Neural cell (in vitro differentiated cells): ENCODE results near the gene TAS2R41. TPM values are rescaled to one million over a fixed set of nuclear protein-coding genes. Genes with fewer than 3 reads are reported as not detected.

Experiments used
- H2AFZ ChIP-seq: fragments of 200-600, 300-800 bp; sonication (generic), shearing (Covaris generic); 2 replicates; pipeline ENCODE4 v1.6.0; 2014; ENCODE audit warnings: low read depth, mild to moderate bottlenecking, antibody characterized with exemption, low read length, moderate library complexity
- H3F3A ChIP-seq: fragments of 200-600 bp; shearing (Covaris generic); 2 replicates; pipeline ENCODE4 v1.6.1; 2016; ENCODE audit warnings: mild to moderate bottlenecking, moderate library complexity, mixed read lengths, antibody characterized with exemption, low read length; ENCODE audit not compliant: insufficient read depth, poor library complexity, severe bottlenecking
- H3K27ac ChIP-seq: fragments of 200-600, 300-800 bp; sonication (generic), shearing (Covaris generic); 2 replicates; pipeline ENCODE4 v1.5.1; 2014; ENCODE audit warnings: mild to moderate bottlenecking, low read length, moderate library complexity
- H3K27me3 ChIP-seq: fragments of 300-800, 200-600 bp; sonication (generic), shearing (Covaris generic); 2 replicates; pipeline ENCODE4 v1.6.0; 2014; ENCODE audit warnings: mild to moderate bottlenecking, low read depth, low read length, moderate library complexity; ENCODE audit not compliant: insufficient read depth
- H3K36me3 ChIP-seq: fragments of 300-800, 200-600 bp; sonication (generic), shearing (Covaris generic); 2 replicates; pipeline ENCODE4 v1.5.1; 2014; ENCODE audit warnings: mild to moderate bottlenecking, antibody characterized with exemption, low read length, moderate library complexity; ENCODE audit not compliant: insufficient read depth
- H3K4me2 ChIP-seq: fragments of 300-800, 200-600 bp; sonication (generic), shearing (Covaris generic); 2 replicates; pipeline ENCODE4 v1.6.0; 2014; ENCODE audit warnings: mild to moderate bottlenecking, low read length
- H3K4me3 ChIP-seq: fragments of 300-800, 200-600 bp; sonication (generic), shearing (Covaris generic); 2 replicates; pipeline ENCODE4 v1.5.1; 2014; ENCODE audit warnings: mild to moderate bottlenecking, low read length, moderate library complexity
- H3K79me2 ChIP-seq: fragments of 200-600 bp; shearing (Covaris generic); replicated peaks from 2 replicates; pipeline ENCODE4 v1.6.0; 2014; ENCODE audit warnings: mild to moderate bottlenecking, low read length, moderate library complexity; ENCODE audit not compliant: insufficient read depth
- H3K9ac ChIP-seq: fragments of 300-800, 200-600 bp; sonication (generic), shearing (Covaris generic); 2 replicates; pipeline ENCODE4 v1.6.1; 2016; ENCODE audit warnings: mild to moderate bottlenecking, low read length, mixed read lengths
- H3K9me2 ChIP-seq: fragments of 200-600 bp; shearing (Covaris generic); 2 replicates; pipeline ENCODE4 v1.6.1; 2016; ENCODE audit warnings: mild to moderate bottlenecking, low read length, mixed read lengths; ENCODE audit not compliant: insufficient read depth
- H3K9me3 ChIP-seq: fragments of 200-600, 300-800 bp; sonication (generic), shearing (Covaris generic); 2 replicates; pipeline ENCODE4 v1.6.1; 2016; ENCODE audit warnings: mild to moderate bottlenecking, mixed run types, low read length, moderate library complexity, mixed read lengths
- H4K20me1 ChIP-seq: fragments of 200-600 bp; shearing (Covaris generic); 2 replicates; pipeline ENCODE4 v1.6.1; 2016; ENCODE audit warnings: mild to moderate bottlenecking, mixed run types; ENCODE audit not compliant: insufficient read depth
- CTCF ChIP-seq: fragments of 450-650 bp; IDR thresholded peaks from 2 replicates; pipeline ENCODE4 v1.5.1; 2014; ENCODE audit warnings: antibody characterized with exemption, mild to moderate bottlenecking, moderate library complexity; ENCODE audit not compliant: poor library complexity, severe bottlenecking
- EP300 ChIP-seq: fragments of 450-650 bp; conservative IDR thresholded peaks from 2 replicates; pipeline ENCODE4 v1.6.1; 2014; ENCODE audit warnings: antibody characterized with exemption, mild to moderate bottlenecking, moderate library complexity; ENCODE audit not compliant: poor library complexity, severe bottlenecking
- EZH2 ChIP-seq: fragments of 200-600, 300-800 bp; shearing (Covaris generic), sonication (generic); IDR thresholded peaks from 2 replicates; pipeline ENCODE4 v1.6.1; 2014; ENCODE audit warnings: antibody characterized with exemption, low read length, borderline replicate concordance, mild to moderate bottlenecking; ENCODE audit not compliant: insufficient read depth, poor library complexity, severe bottlenecking
- MXI1 ChIP-seq: fragments of 450-650 bp; conservative IDR thresholded peaks from 2 replicates; pipeline ENCODE4 v1.6.1; 2014; ENCODE audit warnings: antibody characterized with exemption, mild to moderate bottlenecking; ENCODE audit not compliant: poor library complexity, severe bottlenecking
- POLR2AphosphoS5 ChIP-seq: IDR thresholded peaks from 2 replicates; pipeline ENCODE4 v1.6.1; 2012
- RAD21 ChIP-seq: fragments of 450-650 bp; conservative IDR thresholded peaks from 2 replicates; pipeline ENCODE4 v1.6.1; 2014; ENCODE audit warnings: antibody characterized with exemption, mild to moderate bottlenecking, moderate library complexity
- REST ChIP-seq: IDR thresholded peaks from 2 replicates; pipeline ENCODE4 v1.6.1; 2012; ENCODE audit warnings: borderline replicate concordance
- SMC3 ChIP-seq: fragments of 450-650 bp; conservative IDR thresholded peaks from 2 replicates; pipeline ENCODE4 v1.6.1; 2014; ENCODE audit warnings: antibody characterized with exemption, mild to moderate bottlenecking, moderate library complexity; ENCODE audit not compliant: poor library complexity
- TAF1 ChIP-seq: IDR thresholded peaks from 2 replicates; pipeline ENCODE4 v1.6.1; 2012; ENCODE audit warnings: low read depth
- polyA plus RNA-seq: library from polyadenylated mRNA; depleted of rRNA; stranded (reverse); fragments of >200 nt; gene quantifications from 2 replicates; pipeline ENCODE4 v1.2.3, GENCODE V29; 2014

TAS2R41 gene
- polyA plus RNA-seq, 1 donor from 2014 or later, result not detected

- no peak overlapping the region for H3K4me3 ChIP-seq
- no peaks in the 10 kb centered on the region for H3K36me3 ChIP-seq
- no peak overlapping the region for H3K9ac ChIP-seq
- H2AFZ ChIP-seq, result no peak overlapping the region
- H3K27me3 ChIP-seq, result no peaks in the 10 kb centered on the region
- no peaks in the 10 kb centered on the region for H3K79me2 ChIP-seq
- no peaks in the 10 kb centered on the region for H3F3A ChIP-seq
- no peaks in the 10 kb centered on the region for H3K9me2 ChIP-seq
- no peaks in the 10 kb centered on the region for H4K20me1 ChIP-seq
- no peak overlapping the region for H3K27ac ChIP-seq
- no peaks in the 10 kb centered on the region for H3K9me3 ChIP-seq
- no peak overlapping the region for H3K4me2 ChIP-seq
- TF ChIP-seq REST, result no peak
- no peak for TF ChIP-seq SMC3
- no peak for TF ChIP-seq TAF1
- TF ChIP-seq EP300, result no peak
- no peak for TF ChIP-seq CTCF
- TF ChIP-seq MXI1, result no peak
- TF ChIP-seq RAD21, result no peak
- no peak for TF ChIP-seq POLR2AphosphoS5
- TF ChIP-seq EZH2, result no peak
These were observed 46.6 kb upstream of the TAS2R41 start for GRCh38 chr7:143431109-143431508.

- TF ChIP-seq REST (no peak), TAF1 (no peak), EP300 (no peak), SMC3 (no peak), EZH2 (no peak), MXI1 (no peak), POLR2AphosphoS5 (no peak), CTCF (no peak), RAD21 (no peak)
- H3K36me3 ChIP-seq, result no peaks in the 10 kb centered on the region
- no peaks in the 10 kb centered on the region for H3F3A ChIP-seq
- H3K9me3 ChIP-seq, result no peaks in the 10 kb centered on the region
- no peak overlapping the region for H3K9ac ChIP-seq
- H2AFZ ChIP-seq, result no peak overlapping the region
- H3K4me2 ChIP-seq, result no peak overlapping the region
- H3K4me3 ChIP-seq, result no peak overlapping the region
- H3K9me2 ChIP-seq, result no peaks in the 10 kb centered on the region
- no peak overlapping the region for H3K27ac ChIP-seq
- no peaks in the 10 kb centered on the region for H3K27me3 ChIP-seq
- H4K20me1 ChIP-seq, result no peaks in the 10 kb centered on the region
- H3K79me2 ChIP-seq, result no peaks in the 10 kb centered on the region
These were observed 43.9 kb upstream of the TAS2R41 start for GRCh38 chr7:143433759-143434158.
